Astrocyte (in vitro differentiated cells and primary cell): Measurements from ENCODE around the gene PLAAT1. TPM values are rescaled to one million over a fixed set of nuclear protein-coding genes. Genes with fewer than 3 reads are reported as not detected.

Experiments
- DNase-seq: peaks from one replicate; pipeline ENCODE4 v3.0.0-alpha.2; 2010; ENCODE audit warnings: low read depth
- FAIRE-seq: peaks from 2 replicates; lab custom pipeline; 2011; peaks lifted over from hg19 to GRCh38; lab: Jason Lieb, UNC
- H2AFZ ChIP-seq: 2 replicates; pipeline ENCODE4 v1.6.0; 2012; ENCODE audit warnings: low read depth, low read length, inconsistent platforms
- H3K27ac ChIP-seq: 2 replicates; pipeline ENCODE4 v1.5.1; 2011; ENCODE audit warnings: low read depth, low read length, inconsistent platforms
- H3K27me3 ChIP-seq: 2 replicates; pipeline ENCODE4 v1.6.0; 2011; ENCODE audit warnings: low read length, inconsistent platforms; ENCODE audit not compliant: insufficient read depth
- H3K36me3 ChIP-seq: 2 replicates; pipeline ENCODE4 v1.5.1; 2011; ENCODE audit warnings: low read length, inconsistent platforms; ENCODE audit not compliant: insufficient read depth
- H3K4me1 ChIP-seq: 2 replicates; pipeline ENCODE4 v1.5.1; 2011; ENCODE audit warnings: low read length, inconsistent platforms; ENCODE audit not compliant: insufficient read depth
- H3K4me2 ChIP-seq: 2 replicates; pipeline ENCODE4 v1.6.0; 2012; ENCODE audit warnings: low read length, inconsistent platforms
- H3K4me3 ChIP-seq: 2 replicates; pipeline ENCODE4 v1.5.1; 2011; ENCODE audit warnings: low read depth, mild to moderate bottlenecking, low read length, inconsistent platforms; ENCODE audit not compliant: insufficient read depth
- H3K79me2 ChIP-seq: 2 replicates; pipeline ENCODE4 v1.6.0; 2012; ENCODE audit warnings: mild to moderate bottlenecking, low read length, inconsistent platforms; ENCODE audit not compliant: insufficient read depth
- H3K9ac ChIP-seq: 2 replicates; pipeline ENCODE4 v1.6.0; 2012; ENCODE audit warnings: mild to moderate bottlenecking, low read length, inconsistent platforms
- H3K9me3 ChIP-seq: 2 replicates; pipeline ENCODE4 v1.5.1; 2012; ENCODE audit warnings: low read depth, mild to moderate bottlenecking, low read length, inconsistent platforms; ENCODE audit not compliant: insufficient read depth
- H4K20me1 ChIP-seq: 2 replicates; pipeline ENCODE4 v1.6.0; 2012; ENCODE audit warnings: low read length, inconsistent platforms; ENCODE audit not compliant: insufficient read depth
- H3K27ac Mint-ChIP-seq: one replicate; pipeline ENCODE4 v1.8.0; 2021; ENCODE audit warnings: mild to moderate bottlenecking, mixed read lengths; ENCODE audit not compliant: unreplicated experiment
- H3K27me3 Mint-ChIP-seq: one replicate; pipeline ENCODE4 v1.8.0; 2021; ENCODE audit warnings: low read depth, mixed read lengths; ENCODE audit not compliant: unreplicated experiment
- H3K36me3 Mint-ChIP-seq: one replicate; pipeline ENCODE4 v1.8.0; 2021; ENCODE audit warnings: low read depth, mixed read lengths; ENCODE audit not compliant: unreplicated experiment
- H3K4me1 Mint-ChIP-seq: one replicate; pipeline ENCODE4 v1.8.0; 2021; ENCODE audit warnings: low read depth, mixed read lengths; ENCODE audit not compliant: unreplicated experiment
- H3K4me3 Mint-ChIP-seq: one replicate; pipeline ENCODE4 v1.8.0; 2021; ENCODE audit warnings: mild to moderate bottlenecking, moderate library complexity, mixed read lengths; ENCODE audit not compliant: unreplicated experiment
- H3K9me3 Mint-ChIP-seq: one replicate; pipeline ENCODE4 v1.8.0; 2021; ENCODE audit warnings: mild to moderate bottlenecking, mixed read lengths; ENCODE audit not compliant: unreplicated experiment
- CTCF ChIP-seq: IDR thresholded peaks from 2 replicates; pipeline ENCODE4 v1.5.1; 2011; ENCODE audit warnings: low read depth, mild to moderate bottlenecking, inconsistent platforms, low read length, moderate library complexity; ENCODE audit not compliant: insufficient read depth
- EZH2 ChIP-seq: IDR thresholded peaks from 2 replicates; pipeline ENCODE4 v1.6.1; 2012; ENCODE audit warnings: mild to moderate bottlenecking, low read length, inconsistent platforms; ENCODE audit not compliant: insufficient read depth
- total RNA-seq: library from RNA; stranded (reverse); gene quantifications from 2 replicates; pipeline ENCODE4 v1.2.1, GENCODE V29; 2021

The PLAAT1 gene
- total RNA-seq, 1 donor from 2014 or later, result 3.9 TPM

GRCh38 chr3:193297421-193297820 is 56.4 kb downstream of the PLAAT1 start:
- peak overlapping the region; percentile 26 for H3K4me2 ChIP-seq
- no peak for FAIRE-seq
- H4K20me1 ChIP-seq, result no peaks in the 10 kb centered on the region
- no peaks in the 10 kb centered on the region for H3K4me1 Mint-ChIP-seq
- H2AFZ ChIP-seq, result no peak overlapping the region
- H3K4me3 Mint-ChIP-seq, result no peak overlapping the region
- peaks cover 26% of the 10 kb centered on the region for H3K4me1 ChIP-seq
- DNase-seq, result peak; percentile 91
- H3K9me3 ChIP-seq, result no peaks in the 10 kb centered on the region
- no peak overlapping the region for H3K4me3 ChIP-seq
- H3K9me3 Mint-ChIP-seq, result peaks cover 11% of the 10 kb centered on the region
- H3K79me2 ChIP-seq, result no peaks in the 10 kb centered on the region
- H3K27ac Mint-ChIP-seq, result no peak overlapping the region
- no peaks in the 10 kb centered on the region for H3K36me3 ChIP-seq
- no peaks in the 10 kb centered on the region for H3K27me3 Mint-ChIP-seq
- TF ChIP-seq CTCF (no peak), EZH2 (no peak)
- H3K27ac ChIP-seq, result peak overlapping the region; percentile 66
- H3K27me3 ChIP-seq, result no peaks in the 10 kb centered on the region
- H3K9ac ChIP-seq, result peak overlapping the region; percentile 54
- no peaks in the 10 kb centered on the region for H3K36me3 Mint-ChIP-seq

GRCh38 chr3:193301433-193301832 is 60.4 kb downstream of the PLAAT1 start:
- no peak overlapping the region for H3K27ac Mint-ChIP-seq
- no peaks in the 10 kb centered on the region for H3K27me3 Mint-ChIP-seq
- Histone ChIP-seq H2AFZ (no peak overlapping the region), H3K36me3 (no peaks in the 10 kb centered on the region), H3K4me2 (no peak overlapping the region), H3K4me3 (no peak overlapping the region), H3K9ac (no peak overlapping the region), H3K9me3 (no peaks in the 10 kb centered on the region), H4K20me1 (no peaks in the 10 kb centered on the region), H3K27ac (peak overlapping the region; percentile 40), H3K79me2 (no peaks in the 10 kb centered on the region), H3K4me1 (peaks cover 21% of the 10 kb centered on the region), H3K27me3 (no peaks in the 10 kb centered on the region)
- peaks cover 8% of the 10 kb centered on the region for H3K9me3 Mint-ChIP-seq
- H3K4me3 Mint-ChIP-seq, result no peak overlapping the region
- no peaks in the 10 kb centered on the region for H3K4me1 Mint-ChIP-seq
- no peaks in the 10 kb centered on the region for H3K36me3 Mint-ChIP-seq
- peak; percentile 89 for DNase-seq
- TF ChIP-seq CTCF, result no peak
- no peak for FAIRE-seq

GRCh38 chr3:193305356-193305755 is 64.3 kb downstream of the PLAAT1 start:
- H2AFZ ChIP-seq, result no peak overlapping the region
- H3K4me3 Mint-ChIP-seq, result no peak overlapping the region
- H3K9me3 ChIP-seq, result no peaks in the 10 kb centered on the region
- no peaks in the 10 kb centered on the region for H3K36me3 Mint-ChIP-seq
- no peaks in the 10 kb centered on the region for H3K36me3 ChIP-seq
- DNase-seq (no peak), FAIRE-seq (no peak)
- no peak overlapping the region for H3K4me3 ChIP-seq
- H3K4me2 ChIP-seq, result no peak overlapping the region
- H3K9ac ChIP-seq, result no peak overlapping the region
- peaks cover 3% of the 10 kb centered on the region for H3K9me3 Mint-ChIP-seq
- H3K79me2 ChIP-seq, result no peaks in the 10 kb centered on the region
- no peak for TF ChIP-seq CTCF
- no peak for TF ChIP-seq EZH2
- no peak overlapping the region for H3K27ac Mint-ChIP-seq
- H3K4me1 Mint-ChIP-seq, result no peaks in the 10 kb centered on the region
- H3K27ac ChIP-seq, result no peak overlapping the region
- peaks cover 11% of the 10 kb centered on the region for H3K4me1 ChIP-seq
- H3K27me3 Mint-ChIP-seq, result no peaks in the 10 kb centered on the region
- no peaks in the 10 kb centered on the region for H4K20me1 ChIP-seq
- no peaks in the 10 kb centered on the region for H3K27me3 ChIP-seq
